B cell (primary cell): Measurements from ENCODE around the gene CDK5RAP2.

Experiments used
- EZH2 ChIP-seq: IDR thresholded peaks from 2 replicates; pipeline ENCODE4 v1.6.1; 2012; ENCODE audit warnings: borderline replicate concordance, low read depth, mild to moderate bottlenecking, moderate library complexity, low read length; ENCODE audit not compliant: insufficient read depth, poor library complexity, severe bottlenecking
- TF ChIP-seq, protein P1 (sequence below): fragments of 200-600 bp; IDR thresholded peaks from one replicate; pipeline ENCODE4 v1.8.0; 2022; ENCODE audit warnings: antibody characterized with exemption, mild to moderate bottlenecking

DNA sequence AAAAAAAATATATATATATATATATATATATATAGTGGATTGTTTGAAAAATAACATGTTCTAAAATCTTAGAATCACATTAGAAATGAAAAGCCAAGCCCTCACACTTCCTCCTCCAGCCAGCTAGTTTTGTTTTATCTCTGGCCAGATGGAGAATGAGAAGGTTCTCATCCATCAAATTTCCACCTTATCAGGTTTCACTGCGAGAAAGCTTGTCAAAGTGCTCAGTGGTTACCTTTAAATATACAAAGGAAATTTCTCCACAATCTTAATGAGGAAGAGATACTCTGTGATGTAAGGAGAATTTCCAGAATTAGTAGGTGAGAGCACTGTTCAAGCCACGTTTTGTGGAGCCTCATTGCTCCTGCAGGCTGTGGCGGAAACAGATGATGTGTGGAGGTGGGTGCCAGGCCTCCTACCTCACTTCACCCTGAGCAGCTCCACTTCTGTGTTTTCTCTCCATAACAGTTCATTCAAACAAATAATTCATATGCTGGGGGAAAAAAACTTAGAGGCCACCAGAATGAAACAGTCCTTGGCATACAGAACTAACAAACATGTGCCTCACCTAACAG lies 71.9 kb downstream of the CDK5RAP2 start:
- TF ChIP-seq, protein P1, sequence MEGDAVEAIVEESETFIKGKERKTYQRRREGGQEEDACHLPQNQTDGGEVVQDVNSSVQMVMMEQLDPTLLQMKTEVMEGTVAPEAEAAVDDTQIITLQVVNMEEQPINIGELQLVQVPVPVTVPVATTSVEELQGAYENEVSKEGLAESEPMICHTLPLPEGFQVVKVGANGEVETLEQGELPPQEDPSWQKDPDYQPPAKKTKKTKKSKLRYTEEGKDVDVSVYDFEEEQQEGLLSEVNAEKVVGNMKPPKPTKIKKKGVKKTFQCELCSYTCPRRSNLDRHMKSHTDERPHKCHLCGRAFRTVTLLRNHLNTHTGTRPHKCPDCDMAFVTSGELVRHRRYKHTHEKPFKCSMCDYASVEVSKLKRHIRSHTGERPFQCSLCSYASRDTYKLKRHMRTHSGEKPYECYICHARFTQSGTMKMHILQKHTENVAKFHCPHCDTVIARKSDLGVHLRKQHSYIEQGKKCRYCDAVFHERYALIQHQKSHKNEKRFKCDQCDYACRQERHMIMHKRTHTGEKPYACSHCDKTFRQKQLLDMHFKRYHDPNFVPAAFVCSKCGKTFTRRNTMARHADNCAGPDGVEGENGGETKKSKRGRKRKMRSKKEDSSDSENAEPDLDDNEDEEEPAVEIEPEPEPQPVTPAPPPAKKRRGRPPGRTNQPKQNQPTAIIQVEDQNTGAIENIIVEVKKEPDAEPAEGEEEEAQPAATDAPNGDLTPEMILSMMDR, result no peak
- no peak for TF ChIP-seq EZH2
